SU-DHL-6 (cell line): ENCODE results near the gene NFIA.

Experiments
- H2AFZ ChIP-seq: fragments of 200-600 bp; sonication (generic); 2 replicates; pipeline ENCODE4 v1.6.1; 2014; ENCODE audit warnings: low read depth, mild to moderate bottlenecking, moderate library complexity, mixed read lengths, antibody characterized with exemption, low read length; ENCODE audit not compliant: severe bottlenecking
- H3F3A ChIP-seq: fragments of 200-600 bp; shearing (Covaris generic); 2 replicates; pipeline ENCODE4 v1.6.0; 2016; ENCODE audit warnings: antibody characterized with exemption, mild to moderate bottlenecking; ENCODE audit not compliant: insufficient read depth
- H3K27ac ChIP-seq: fragments of 200-600 bp; sonication (generic); 2 replicates; pipeline ENCODE4 v1.5.1; 2016; ENCODE audit warnings: low read depth, mild to moderate bottlenecking, low read length, moderate library complexity, mixed read lengths
- H3K27me3 ChIP-seq: fragments of 200-600 bp; sonication (generic), shearing (Covaris generic); 2 replicates; pipeline ENCODE4 v1.6.0; 2014; ENCODE audit warnings: mild to moderate bottlenecking, low read length
- H3K36me3 ChIP-seq: fragments of 200-600 bp; sonication (generic); 2 replicates; pipeline ENCODE4 v1.6.1; 2014; ENCODE audit warnings: mild to moderate bottlenecking, low read length, mixed read lengths
- H3K4me2 ChIP-seq: fragments of 300-600, 200-600 bp; shearing (Covaris generic), sonication (generic); 2 replicates; pipeline ENCODE4 v1.6.0; 2014; ENCODE audit warnings: low read length, low read depth, mild to moderate bottlenecking; ENCODE audit not compliant: poor library complexity, severe bottlenecking
- H3K4me3 ChIP-seq: fragments of 200-600 bp; sonication (generic); 2 replicates; pipeline ENCODE4 v1.5.1; 2014; ENCODE audit warnings: antibody characterized with exemption, low read length, mild to moderate bottlenecking, mixed read lengths; ENCODE audit not compliant: insufficient read depth, poor library complexity, severe bottlenecking
- H3K79me2 ChIP-seq: fragments of 200-600 bp; sonication (generic); 2 replicates; pipeline ENCODE4 v1.6.1; 2014; ENCODE audit warnings: mild to moderate bottlenecking, low read length, moderate library complexity; ENCODE audit not compliant: insufficient read depth
- H3K9ac ChIP-seq: fragments of 200-600 bp; sonication (generic); 2 replicates; pipeline ENCODE4 v1.7.0; 2014; ENCODE audit warnings: mild to moderate bottlenecking, low read length
- H3K9me2 ChIP-seq: fragments of 200-600 bp; sonication (generic); replicated peaks from 2 replicates; pipeline ENCODE4 v1.6.1; 2014; ENCODE audit warnings: low read length; ENCODE audit not compliant: insufficient read depth
- H3K9me3 ChIP-seq: fragments of 200-600 bp; sonication (generic); 2 replicates; pipeline ENCODE4 v1.6.1; 2014; ENCODE audit warnings: low read length, mixed read lengths; ENCODE audit not compliant: insufficient read depth
- H4K20me1 ChIP-seq: fragments of 200-600 bp; sonication (generic); 2 replicates; pipeline ENCODE4 v1.6.1; 2014; ENCODE audit warnings: low read depth, mild to moderate bottlenecking, antibody characterized with exemption, low read length, moderate library complexity, mixed read lengths
- CTCF ChIP-seq: fragments of 200-600 bp; sonication (generic); IDR thresholded peaks from one replicate; pipeline ENCODE4 v1.5.1; 2017; ENCODE audit warnings: antibody characterized with exemption, mild to moderate bottlenecking, low read length, moderate library complexity; ENCODE audit not compliant: insufficient read depth, poor library complexity, severe bottlenecking
- EZH2phosphoT487 ChIP-seq: fragments of 200-600 bp; sonication (generic), shearing (Covaris generic); conservative IDR thresholded peaks from 2 replicates; pipeline ENCODE4 v1.6.1; 2018; ENCODE audit warnings: mild to moderate bottlenecking, antibody characterized with exemption, low read length, moderate library complexity, mixed read lengths

Gene NFIA

GRCh38 chr1:61287014-61287413 lies 204.7 kb downstream of the NFIA start:
- no peaks in the 10 kb centered on the region for H3K9me2 ChIP-seq
- H3K27ac ChIP-seq, result no peak overlapping the region
- H3F3A ChIP-seq, result 0 out of 2 replicates have a peak, but pooled peaks cover 4% of the 10 kb centered on the region
- H3K27me3 ChIP-seq, result no peaks in the 10 kb centered on the region
- no peaks in the 10 kb centered on the region for H3K79me2 ChIP-seq
- no peaks in the 10 kb centered on the region for H3K36me3 ChIP-seq
- no peak overlapping the region for H3K4me3 ChIP-seq
- no peak overlapping the region for H2AFZ ChIP-seq
- H3K9ac ChIP-seq, result no peak overlapping the region
- TF ChIP-seq EZH2phosphoT487 (no peak), CTCF (no peak)
- H3K9me3 ChIP-seq, result no peaks in the 10 kb centered on the region
- H4K20me1 ChIP-seq, result no peaks in the 10 kb centered on the region
- H3K4me2 ChIP-seq, result no peak overlapping the region

GRCh38 chr1:61287734-61288133 lies 205.4 kb downstream of the NFIA start:
- TF ChIP-seq EZH2phosphoT487 (no peak), CTCF (no peak)
- H3K4me3 ChIP-seq, result no peak overlapping the region
- H3K4me2 ChIP-seq, result no peak overlapping the region
- H3K27me3 ChIP-seq, result no peaks in the 10 kb centered on the region
- H3K36me3 ChIP-seq, result no peaks in the 10 kb centered on the region
- no peaks in the 10 kb centered on the region for H3K79me2 ChIP-seq
- H3K27ac ChIP-seq, result no peak overlapping the region
- no peaks in the 10 kb centered on the region for H4K20me1 ChIP-seq
- H2AFZ ChIP-seq, result no peak overlapping the region
- 0 out of 2 replicates have a peak, but pooled peaks cover 4% of the 10 kb centered on the region for H3F3A ChIP-seq
- no peak overlapping the region for H3K9ac ChIP-seq
- H3K9me2 ChIP-seq, result no peaks in the 10 kb centered on the region
- H3K9me3 ChIP-seq, result no peaks in the 10 kb centered on the region

- no peaks in the 10 kb centered on the region for H3F3A ChIP-seq
- no peaks in the 10 kb centered on the region for H3K27me3 ChIP-seq
- no peaks in the 10 kb centered on the region for H3K79me2 ChIP-seq
- no peaks in the 10 kb centered on the region for H4K20me1 ChIP-seq
- H2AFZ ChIP-seq, result no peak overlapping the region
- no peak overlapping the region for H3K4me3 ChIP-seq
- H3K27ac ChIP-seq, result no peak overlapping the region
- no peaks in the 10 kb centered on the region for H3K36me3 ChIP-seq
- H3K4me2 ChIP-seq, result no peak overlapping the region
- H3K9me2 ChIP-seq, result no peaks in the 10 kb centered on the region
- no peak for TF ChIP-seq EZH2phosphoT487
- no peak for TF ChIP-seq CTCF
- H3K9me3 ChIP-seq, result no peaks in the 10 kb centered on the region
- H3K9ac ChIP-seq, result no peak overlapping the region
These were observed 207.1 kb downstream of the NFIA start for GRCh38 chr1:61289232-61290098.
